HL-60 (cell line): ENCODE measurements around the gene RGS6.

Experiments
- DNase-seq, 2 experiments: peaks; one replicate each; pipeline ENCODE4 v3.0.0-alpha.2; 2010 to 2020; ENCODE audit warnings: low read depth in 1 of 2, low spot score in 1 of 2
- H3K27ac ChIP-seq: fragments of 250-450 bp; sonication (Bioruptor Pico); replicated peaks from 2 replicates; pipeline ENCODE4 v1.5.1; 2020; ENCODE audit warnings: mild to moderate bottlenecking, moderate library complexity
- H3K27me3 ChIP-seq: fragments of 250-450 bp; sonication (Bioruptor Pico); 2 replicates; pipeline ENCODE4 v1.5.1; 2021; ENCODE audit warnings: mild to moderate bottlenecking, moderate library complexity; ENCODE audit not compliant: insufficient read depth, poor library complexity, severe bottlenecking
- H3K4me3 ChIP-seq: replicated peaks from 2 replicates; pipeline ENCODE4 v1.5.1; 2011; ENCODE audit warnings: mild to moderate bottlenecking, control low read depth, low read length; ENCODE audit not compliant: insufficient read depth
- GABPA ChIP-seq: IDR thresholded peaks from 2 replicates; pipeline ENCODE4 v1.6.1; 2012; ENCODE audit warnings: low read depth
- POLR2AphosphoS5 ChIP-seq: IDR thresholded peaks from 2 replicates; pipeline ENCODE4 v1.6.1; 2012; ENCODE audit warnings: low read depth
- REST ChIP-seq: IDR thresholded peaks from 2 replicates; pipeline ENCODE4 v1.6.1; 2012; ENCODE audit warnings: low read depth; ENCODE audit not compliant: insufficient replicate concordance
- SPI1 ChIP-seq: IDR thresholded peaks from 2 replicates; pipeline ENCODE4 v1.6.1; 2012; ENCODE audit warnings: low read depth, mild to moderate bottlenecking, borderline replicate concordance
- TF ChIP-seq, protein P1 (sequence below): IDR thresholded peaks from one replicate; pipeline ENCODE4 v1.5.1; 2011; ENCODE audit warnings: low read length, control low read depth, inconsistent platforms; ENCODE audit not compliant: insufficient read depth

The RGS6 gene

GRCh38 chr14:72254937-72255472, 322.8 kb downstream of the RGS6 start:
- H3K27me3 ChIP-seq, result no peaks in the 10 kb centered on the region
- H3K27ac ChIP-seq, result no peak overlapping the region
- no peak for DNase-seq
- no peak for TF ChIP-seq SPI1
- TF ChIP-seq, protein P1, sequence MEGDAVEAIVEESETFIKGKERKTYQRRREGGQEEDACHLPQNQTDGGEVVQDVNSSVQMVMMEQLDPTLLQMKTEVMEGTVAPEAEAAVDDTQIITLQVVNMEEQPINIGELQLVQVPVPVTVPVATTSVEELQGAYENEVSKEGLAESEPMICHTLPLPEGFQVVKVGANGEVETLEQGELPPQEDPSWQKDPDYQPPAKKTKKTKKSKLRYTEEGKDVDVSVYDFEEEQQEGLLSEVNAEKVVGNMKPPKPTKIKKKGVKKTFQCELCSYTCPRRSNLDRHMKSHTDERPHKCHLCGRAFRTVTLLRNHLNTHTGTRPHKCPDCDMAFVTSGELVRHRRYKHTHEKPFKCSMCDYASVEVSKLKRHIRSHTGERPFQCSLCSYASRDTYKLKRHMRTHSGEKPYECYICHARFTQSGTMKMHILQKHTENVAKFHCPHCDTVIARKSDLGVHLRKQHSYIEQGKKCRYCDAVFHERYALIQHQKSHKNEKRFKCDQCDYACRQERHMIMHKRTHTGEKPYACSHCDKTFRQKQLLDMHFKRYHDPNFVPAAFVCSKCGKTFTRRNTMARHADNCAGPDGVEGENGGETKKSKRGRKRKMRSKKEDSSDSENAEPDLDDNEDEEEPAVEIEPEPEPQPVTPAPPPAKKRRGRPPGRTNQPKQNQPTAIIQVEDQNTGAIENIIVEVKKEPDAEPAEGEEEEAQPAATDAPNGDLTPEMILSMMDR, result no peak
- no peak for TF ChIP-seq REST
- no peak for TF ChIP-seq POLR2AphosphoS5
- TF ChIP-seq GABPA, result no peak
- H3K4me3 ChIP-seq, result no peak overlapping the region

GRCh38 chr14:72256055-72256454, 323.8 kb downstream of the RGS6 start:
- Histone ChIP-seq H3K27me3 (no peaks in the 10 kb centered on the region), H3K4me3 (no peak overlapping the region), H3K27ac (no peak overlapping the region)
- DNase-seq, result no peak
- TF ChIP-seq, protein P1, result no peak
- TF ChIP-seq REST (no peak), POLR2AphosphoS5 (no peak), SPI1 (no peak), GABPA (no peak)

- Histone ChIP-seq H3K27ac (no peak overlapping the region), H3K4me3 (no peak overlapping the region), H3K27me3 (no peaks in the 10 kb centered on the region)
- DNase-seq, result no peak
- TF ChIP-seq, protein P1, result no peak
These were observed 328.8 kb downstream of the RGS6 start for GRCh38 chr14:72261068-72261467.

- no peak for TF ChIP-seq POLR2AphosphoS5
- no peak for TF ChIP-seq SPI1
- TF ChIP-seq REST, result no peak
- no peak for TF ChIP-seq GABPA
- TF ChIP-seq, protein P1, result no peak
- no peaks in the 10 kb centered on the region for H3K27me3 ChIP-seq
- no peak overlapping the region for H3K27ac ChIP-seq
- no peak for DNase-seq
- no peak overlapping the region for H3K4me3 ChIP-seq
These were observed 330.5 kb downstream of the RGS6 start for GRCh38 chr14:72262771-72263170.
